Subcutaneous abdominal adipose tissue (tissue), 5 donors: ENCODE measurements around the gene CASP6.
"Not testable (repeated sequence)": the region's sequence is repeated elsewhere in the genome, so short reads cannot be mapped to it uniquely, and the experiment has no call there.

Source experiments
- H3K27ac ChIP-seq: one replicate; pipeline ENCODE4 v1.7.0; 2013; ENCODE audit warnings: low read depth, mild to moderate bottlenecking, inconsistent platforms, low read length, moderate library complexity
- H3K27me3 ChIP-seq, 5 donors: one replicate each; pipeline ENCODE4 v1.7.0; 2013; ENCODE audit warnings: low read length in 5 of 5, inconsistent platforms in 1 of 5; ENCODE audit not compliant: control insufficient read depth in 5 of 5, insufficient read depth in 4 of 5
- H3K36me3 ChIP-seq, 5 donors: one replicate each; pipeline ENCODE4 v1.7.0; 2013; ENCODE audit warnings: low read length in 5 of 5; ENCODE audit not compliant: control insufficient read depth in 5 of 5, insufficient read depth in 5 of 5
- H3K4me1 ChIP-seq, 5 donors: one replicate each; pipeline ENCODE4 v1.7.0; 2013; ENCODE audit warnings: low read length in 5 of 5, mild to moderate bottlenecking in 3 of 5, moderate library complexity in 1 of 5; ENCODE audit not compliant: control insufficient read depth in 5 of 5, insufficient read depth in 5 of 5
- H3K4me3 ChIP-seq, 5 donors: one replicate each; pipeline ENCODE4 v1.7.0; 2013; ENCODE audit warnings: low read length in 5 of 5, low read depth in 1 of 5
- H3K9ac ChIP-seq, 5 donors: one replicate each; pipeline ENCODE4 v1.7.0; 2013; ENCODE audit warnings: low read length in 5 of 5, mild to moderate bottlenecking in 4 of 5, moderate library complexity in 3 of 5
- H3K9me3 ChIP-seq, 5 donors: one replicate each; pipeline ENCODE4 v1.7.0; 2013; ENCODE audit warnings: low read length in 5 of 5; ENCODE audit not compliant: control insufficient read depth in 5 of 5
- donor health status: healthy.
- donor health status: healthy.
- donor health status: healthy.
- donor health status: healthy.
- donor health status: healthy.

CASP6 gene

DNA sequence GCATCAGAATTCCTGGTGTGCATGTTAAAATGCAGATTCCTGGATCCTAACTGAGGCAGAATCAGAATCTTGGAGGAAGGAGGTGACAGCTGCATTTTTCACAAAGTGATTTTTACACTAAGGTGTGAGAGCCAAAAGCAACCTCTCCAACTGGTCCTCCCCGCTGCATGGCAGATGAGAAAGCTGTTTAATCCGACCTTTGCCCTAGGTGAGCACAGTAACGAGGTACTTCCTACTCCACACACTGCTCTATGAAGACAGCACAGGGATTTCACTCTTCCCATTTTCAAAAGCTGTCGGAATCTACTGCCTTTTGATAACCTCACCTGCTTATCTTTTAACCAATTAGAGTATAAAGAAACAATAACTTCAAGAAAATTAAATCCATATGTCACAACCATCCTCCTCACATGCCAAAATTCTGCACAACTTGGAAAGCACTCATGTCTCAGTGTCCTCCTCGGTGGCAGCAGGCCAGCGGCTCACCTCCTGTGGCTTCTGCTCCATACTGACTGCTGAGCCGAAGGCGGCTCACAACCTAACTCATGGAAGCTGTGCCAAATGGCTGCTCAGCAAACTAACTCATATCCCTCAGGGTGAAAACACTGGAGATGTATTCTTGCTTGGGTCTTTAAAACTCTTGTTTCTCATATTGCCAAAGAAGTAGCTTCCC, 3.6 kb downstream of the CASP6 start:
- Histone ChIP-seq H3K4me1 (peaks cover 0 to 26% (median 21%) of the 10 kb centered on the region in 5 donors), H3K36me3 (peaks cover 2 to 15% (median 10%) of the 10 kb centered on the region in 5 donors), H3K9me3 (no peaks in the 10 kb centered on the region), H3K27ac (no peak overlapping the region), H3K9ac (no peak overlapping the region), H3K4me3 (no peak overlapping the region), H3K27me3 (no peaks in the 10 kb centered on the region)

GRCh38 chr4:109698656-109699055, 4.6 kb downstream of the CASP6 start:
- peaks cover 9 to 24% (median 14%) of the 10 kb centered on the region in 5 donors for H3K36me3 ChIP-seq
- H3K4me1 ChIP-seq = peaks cover 0 to 19% (median 13%) of the 10 kb centered on the region in 5 donors
- no peaks in the 10 kb centered on the region for H3K9me3 ChIP-seq

GRCh38 chr4:109691411-109691920, 11.8 kb downstream of the CASP6 start:
- peaks cover 23 to 66% (median 48%) of the 10 kb centered on the region in 5 donors for H3K36me3 ChIP-seq
- no peaks in the 10 kb centered on the region for H3K9me3 ChIP-seq
- no peaks in the 10 kb centered on the region for H3K4me1 ChIP-seq
- H3K27ac ChIP-seq = no peak overlapping the region
- H3K4me3 ChIP-seq = no peak overlapping the region
- H3K9ac ChIP-seq = no peak overlapping the region
- H3K27me3 ChIP-seq = no peaks in the 10 kb centered on the region

More at GRCh38 chr4:109698656-109699055, 4.6 kb downstream of the CASP6 start:
- Histone ChIP-seq H3K27me3 (no peaks in the 10 kb centered on the region), H3K4me3 (no peak overlapping the region), H3K9ac (no peak overlapping the region), H3K27ac (no peak overlapping the region)

DNA sequence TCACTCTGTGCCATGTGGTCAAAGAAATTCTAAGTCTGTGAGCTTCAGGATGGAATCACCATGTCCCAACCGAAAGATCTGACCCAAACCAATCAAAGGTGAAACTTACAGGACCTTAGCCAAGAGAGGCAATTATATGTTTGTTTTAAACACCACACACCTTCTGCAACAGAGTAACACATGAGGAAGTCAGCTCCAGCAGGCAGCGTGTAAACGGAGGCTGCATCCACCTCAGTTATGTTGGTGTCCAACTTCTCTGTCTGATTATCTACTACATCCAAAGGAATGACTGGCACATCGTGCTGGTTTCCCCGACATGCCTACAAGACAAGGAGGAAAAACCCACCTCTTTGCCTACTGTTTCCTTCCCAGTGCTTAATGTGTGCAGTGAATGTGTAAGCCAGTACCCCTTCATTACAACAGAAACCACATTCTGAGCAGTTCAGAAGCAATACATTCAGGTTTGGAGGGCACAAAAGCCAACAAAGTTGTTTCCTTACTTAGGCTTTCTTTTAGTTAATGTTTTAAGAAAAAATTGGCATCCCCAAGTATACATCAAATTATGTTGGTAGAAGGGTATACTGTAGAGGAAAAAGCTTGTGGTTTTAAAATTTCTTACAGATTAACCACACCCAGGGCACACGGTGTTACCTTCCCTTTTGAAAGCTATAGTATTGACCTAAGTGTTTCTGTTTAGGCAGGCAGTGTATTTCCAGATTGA, 12.4 kb downstream of the CASP6 start:
- H3K27ac ChIP-seq = no peak overlapping the region
- H3K9ac ChIP-seq = no peak overlapping the region
- H3K4me3 ChIP-seq = no peak overlapping the region
- H3K36me3 ChIP-seq = peaks cover 19 to 63% (median 45%) of the 10 kb centered on the region in 5 donors
- no peaks in the 10 kb centered on the region for H3K27me3 ChIP-seq
- H3K9me3 ChIP-seq = no peaks in the 10 kb centered on the region
- H3K4me1 ChIP-seq = no peaks in the 10 kb centered on the region

DNA sequence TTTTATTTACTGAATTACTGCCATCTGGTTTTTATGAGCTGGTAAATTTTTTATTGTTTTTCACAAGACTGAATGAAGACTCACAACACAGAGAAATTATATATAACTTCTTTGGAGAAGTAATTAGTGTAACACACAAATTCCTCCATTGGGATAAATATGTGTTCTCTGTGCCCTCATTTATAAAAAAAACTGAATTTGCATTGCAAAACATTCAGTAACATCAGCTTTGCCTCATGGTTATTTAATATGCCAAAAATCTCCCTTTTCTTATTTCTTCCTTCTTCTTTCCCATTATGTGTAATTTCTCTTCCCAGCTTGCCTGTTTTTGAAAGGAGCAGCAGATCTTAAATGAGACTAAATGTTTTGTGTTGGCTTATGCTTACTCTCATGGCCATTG, 18.5 kb downstream of the CASP6 start:
- no peak overlapping the region for H3K9ac ChIP-seq
- no peak overlapping the region for H3K4me3 ChIP-seq
- H3K27me3 ChIP-seq = no peaks in the 10 kb centered on the region
- H3K4me1 ChIP-seq = no peaks in the 10 kb centered on the region
- peaks cover 10 to 22% (median 18%) of the 10 kb centered on the region in 5 donors for H3K36me3 ChIP-seq
- H3K27ac ChIP-seq = no peak overlapping the region
- H3K9me3 ChIP-seq = no peaks in the 10 kb centered on the region

DNA sequence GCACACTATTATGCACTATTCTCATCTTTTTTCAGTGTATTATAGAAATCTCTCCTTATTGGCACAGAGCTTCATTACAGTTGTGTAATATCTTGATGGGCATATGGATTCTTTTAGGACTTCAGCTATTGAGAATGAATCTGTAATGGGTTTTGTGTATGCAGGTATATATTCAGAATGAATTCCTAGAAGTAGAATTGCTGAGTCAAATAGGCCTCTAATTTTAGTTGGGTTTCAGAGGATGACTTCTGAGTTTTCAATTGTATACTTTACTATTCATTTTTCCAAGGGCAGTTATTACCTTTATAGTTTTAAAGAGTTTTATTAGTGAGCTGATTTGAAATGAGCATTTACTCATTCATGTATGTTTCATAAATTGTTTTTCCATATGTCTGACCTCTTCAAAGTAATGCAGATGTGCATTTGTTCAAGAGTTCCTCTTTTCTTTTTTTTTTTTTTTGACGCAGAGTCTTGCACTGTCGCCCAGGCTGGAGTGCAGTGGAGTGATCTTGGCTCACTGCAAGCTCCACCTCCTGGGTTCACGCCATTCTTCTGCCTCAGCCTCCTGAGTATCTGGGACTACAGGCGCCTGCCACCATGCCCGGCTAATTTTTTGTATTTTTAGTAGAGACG, 19.5 kb downstream of the CASP6 start:
- no peaks in the 10 kb centered on the region for H3K9me3 ChIP-seq
- H3K27ac ChIP-seq = no peak overlapping the region
- no peaks in the 10 kb centered on the region for H3K4me1 ChIP-seq
- H3K9ac ChIP-seq = no peak overlapping the region
- no peaks in the 10 kb centered on the region for H3K27me3 ChIP-seq
- H3K36me3 ChIP-seq = peaks cover 7 to 18% (median 13%) of the 10 kb centered on the region in 5 donors
- H3K4me3 ChIP-seq = no peak overlapping the region

- Histone ChIP-seq H3K27ac (no peak overlapping the region), H3K4me1 (no peaks in the 10 kb centered on the region), H3K27me3 (no peaks in the 10 kb centered on the region), H3K9me3 (no peaks in the 10 kb centered on the region), H3K4me3 (no peak overlapping the region), H3K36me3 (peaks cover 7 to 15% (median 11%) of the 10 kb centered on the region in 5 donors), H3K9ac (no peak overlapping the region)
These were observed 20.4 kb downstream of the CASP6 start for GRCh38 chr4:109682875-109683274.

GRCh38 chr4:109678925-109679324, 24.3 kb downstream of the CASP6 start:
- not testable (repeated sequence) for H3K36me3 ChIP-seq, H3K4me3 ChIP-seq, H3K9ac ChIP-seq, H3K9me3 ChIP-seq, H3K27me3 ChIP-seq, H3K27ac ChIP-seq, H3K4me1 ChIP-seq

GRCh38 chr4:109678472-109678871, 24.8 kb downstream of the CASP6 start:
- H3K4me1 ChIP-seq, H3K9me3 ChIP-seq, H3K27me3 ChIP-seq, H3K4me3 ChIP-seq, H3K27ac ChIP-seq, H3K9ac ChIP-seq, H3K36me3 ChIP-seq: not testable (repeated sequence)

- H3K4me1 ChIP-seq = no peaks in the 10 kb centered on the region
- H3K4me3 ChIP-seq = no peak overlapping the region
- no peaks in the 10 kb centered on the region for H3K36me3 ChIP-seq
- no peak overlapping the region for H3K9ac ChIP-seq
- no peaks in the 10 kb centered on the region for H3K9me3 ChIP-seq
- no peaks in the 10 kb centered on the region for H3K27me3 ChIP-seq
- no peak overlapping the region for H3K27ac ChIP-seq
These were observed 26.4 kb downstream of the CASP6 start for GRCh38 chr4:109676886-109677285.
